NCI-H128 (cell line): ENCODE data around the gene MIB1.

Experiments
- DNase-seq: peaks from one replicate; lab custom pipeline; 2025; ENCODE audit not compliant: unreplicated experiment; lab: John Stamatoyannopoulos, UW

The MIB1 gene

DNA sequence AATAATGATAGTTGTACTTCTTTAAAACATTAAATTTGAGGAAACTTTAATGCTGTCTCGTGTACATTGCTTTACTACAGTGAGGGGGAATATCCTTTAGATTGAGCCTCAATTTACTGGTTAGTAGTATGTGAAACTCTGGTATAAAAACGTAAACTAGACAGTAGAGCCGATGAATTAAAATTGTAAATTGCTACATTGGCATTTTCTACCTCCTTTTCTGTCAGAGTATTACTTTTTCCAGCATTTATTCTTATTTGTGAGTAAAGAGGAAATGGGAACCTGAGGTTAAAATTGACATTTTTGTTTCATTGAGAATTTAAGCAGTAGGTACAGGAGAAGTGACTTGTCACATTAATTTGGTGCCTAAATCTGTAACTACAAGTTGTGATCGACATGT, 128.2 kb downstream of the MIB1 start:
- DNase-seq: no peak

DNA sequence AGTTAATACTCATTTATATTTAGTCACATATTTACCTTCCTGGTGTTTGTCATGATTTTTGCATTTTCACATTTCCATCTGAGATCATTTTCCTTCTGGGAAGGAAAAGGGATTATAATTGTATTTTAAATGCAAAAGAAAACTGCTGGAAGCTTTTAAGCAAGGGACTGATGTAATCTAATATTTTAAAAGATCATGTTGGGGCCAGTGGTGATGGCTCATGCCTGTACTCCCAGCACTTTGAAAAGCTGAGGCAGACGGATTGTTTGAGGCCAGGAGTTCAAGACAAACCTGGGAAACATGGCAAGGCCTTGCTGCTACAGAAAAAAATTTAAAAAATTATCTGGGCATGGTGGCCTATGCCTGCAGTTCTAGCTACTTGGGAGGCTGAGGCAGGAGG, 149.0 kb downstream of the MIB1 start:
- no peak for DNase-seq

DNA sequence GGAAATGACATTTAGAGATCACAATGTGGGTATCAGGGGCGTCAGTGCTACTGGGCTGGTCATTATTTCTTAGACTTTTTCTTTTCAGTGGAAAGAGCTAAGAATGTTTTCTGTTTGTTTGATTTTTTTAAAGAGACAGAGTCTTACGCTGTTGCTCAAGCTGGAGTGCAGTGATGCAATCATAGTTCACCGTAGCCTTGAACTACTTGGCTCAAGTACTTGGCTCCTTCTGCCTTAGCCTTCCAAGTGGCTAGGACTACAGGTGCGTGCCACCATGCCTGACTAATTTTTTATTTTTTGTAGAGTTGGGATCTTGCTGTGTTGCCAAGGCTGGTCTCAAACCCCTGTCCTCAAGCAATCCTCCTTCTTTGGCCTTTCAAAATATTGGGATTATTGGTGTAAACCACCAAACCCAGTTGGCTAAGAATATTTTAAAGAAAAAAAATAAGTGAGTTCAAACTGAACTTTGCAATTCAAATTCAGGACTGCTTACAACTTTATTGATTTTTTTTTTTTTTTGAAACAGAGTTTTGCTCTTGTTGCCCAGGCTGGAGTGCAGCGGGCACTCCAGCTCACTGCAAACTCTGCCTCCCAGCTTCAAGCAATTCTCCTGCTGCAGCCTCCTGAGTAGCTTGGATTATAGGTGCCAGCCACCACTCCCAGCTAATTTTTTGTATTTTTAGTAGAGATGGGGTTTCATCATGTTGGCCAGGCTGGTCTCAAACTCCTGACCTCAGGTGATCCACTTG, 154.2 kb downstream of the MIB1 start:
- no peak for DNase-seq

DNA sequence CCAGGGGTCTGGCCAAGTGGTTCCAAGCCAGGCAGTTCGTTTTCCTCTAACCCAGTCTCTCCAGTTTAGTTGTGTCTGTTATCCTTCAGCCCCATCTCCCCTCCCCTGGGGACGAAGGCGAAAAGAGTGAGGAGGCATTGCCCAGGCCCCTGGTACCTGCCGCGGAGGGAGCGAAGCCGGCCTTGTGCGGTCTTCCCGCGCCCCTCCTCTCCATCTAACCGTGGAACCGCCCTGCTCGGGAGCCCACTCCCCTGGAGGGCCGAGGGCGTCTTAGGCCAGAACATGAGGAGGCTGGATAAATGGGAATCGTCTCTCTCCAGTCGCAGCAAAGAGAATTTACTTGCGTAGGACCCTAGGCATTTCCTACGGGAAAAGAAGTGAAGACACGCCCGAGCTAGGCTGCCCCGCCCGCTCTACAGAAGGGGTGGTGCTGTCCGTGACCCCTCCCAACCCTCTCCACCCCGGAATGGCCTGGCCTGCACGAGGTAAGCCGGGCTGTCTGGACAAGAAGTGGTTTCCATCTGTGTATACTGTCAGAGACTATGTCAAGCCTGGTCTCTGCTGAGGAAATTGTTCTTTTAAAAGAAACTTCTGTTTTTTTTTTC, 156.2 kb downstream of the MIB1 start:
- no peak for DNase-seq

DNA sequence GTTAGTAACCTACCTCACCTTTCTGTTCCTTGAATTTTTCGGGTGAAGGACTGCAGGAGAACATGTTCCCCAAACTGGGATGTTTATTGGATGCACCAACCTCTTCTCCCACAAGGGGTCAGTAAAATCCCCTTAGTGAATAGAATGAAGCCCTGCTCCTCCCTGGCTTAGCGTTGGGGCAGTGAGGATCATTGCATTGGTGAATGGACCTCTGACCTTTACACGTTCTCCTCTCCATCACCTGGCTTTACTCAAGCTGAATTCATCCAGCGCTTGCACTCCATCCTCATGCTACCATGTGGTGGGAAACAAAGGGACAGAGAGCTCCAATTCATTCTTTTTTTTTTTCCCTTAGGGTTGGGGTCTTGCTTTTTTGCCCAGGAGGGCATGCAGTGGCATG, 157.2 kb downstream of the MIB1 start:
- DNase-seq: no peak

DNA sequence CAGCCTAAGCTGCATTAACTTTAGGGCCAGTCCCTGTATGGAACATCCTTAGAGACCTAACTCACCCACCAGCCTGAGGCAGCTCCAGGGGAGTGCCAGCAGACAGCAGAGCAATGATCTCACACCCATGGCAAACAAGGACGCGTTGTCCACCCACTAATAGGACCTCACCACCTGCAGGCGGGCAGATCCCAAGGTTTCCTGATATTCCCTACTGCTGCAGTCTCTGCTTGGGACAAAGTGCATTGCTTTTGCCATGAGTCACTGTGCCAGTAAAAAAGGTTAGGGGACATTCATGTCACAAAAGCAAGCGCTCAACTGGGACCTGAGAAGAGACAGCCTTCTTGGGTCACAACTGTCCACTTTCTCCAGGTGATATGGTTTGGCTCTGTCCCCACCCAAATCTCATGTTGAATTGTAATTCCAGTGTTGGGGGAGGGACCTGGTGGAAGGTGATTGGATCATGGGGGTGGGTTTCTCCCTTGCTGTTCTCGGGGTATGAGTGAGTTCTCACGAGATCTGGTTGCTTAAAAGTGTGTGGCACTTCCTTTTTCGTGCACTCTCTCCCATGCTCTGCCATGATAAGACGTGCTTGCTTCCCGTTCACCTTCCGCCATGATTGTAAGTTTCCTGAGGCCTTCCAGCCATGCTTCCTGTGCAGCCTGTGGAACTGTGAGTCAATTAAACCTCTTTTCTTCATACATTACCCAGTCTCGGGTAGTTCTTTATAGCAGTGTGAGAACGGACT, 160.2 kb downstream of the MIB1 start:
- DNase-seq: no peak

DNA sequence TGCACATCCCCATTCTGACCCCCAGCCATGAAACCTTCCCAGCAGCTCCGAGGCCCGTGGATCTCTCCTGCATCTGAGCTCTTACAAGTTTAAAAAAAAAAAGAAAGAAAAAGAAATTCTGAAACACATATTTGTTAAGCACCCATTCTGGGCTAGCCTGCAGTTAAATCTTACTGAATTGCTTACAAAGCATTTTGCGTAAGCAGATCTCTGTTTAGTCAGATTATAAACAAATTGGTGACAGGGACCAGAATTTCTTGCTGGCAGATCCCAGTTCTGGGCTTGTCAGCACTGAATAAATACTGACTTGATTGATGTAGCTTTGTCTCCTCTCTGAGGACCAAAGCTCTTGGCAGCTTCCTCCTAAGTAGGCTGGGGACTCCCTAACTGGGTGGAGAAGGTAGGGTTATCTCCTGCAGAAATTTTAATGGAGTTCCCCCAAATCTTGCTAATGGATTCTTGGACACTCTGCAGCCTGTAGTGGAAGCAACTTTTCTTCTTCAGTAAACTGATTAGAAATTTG, 160.9 kb downstream of the MIB1 start:
- DNase-seq: no peak

DNA sequence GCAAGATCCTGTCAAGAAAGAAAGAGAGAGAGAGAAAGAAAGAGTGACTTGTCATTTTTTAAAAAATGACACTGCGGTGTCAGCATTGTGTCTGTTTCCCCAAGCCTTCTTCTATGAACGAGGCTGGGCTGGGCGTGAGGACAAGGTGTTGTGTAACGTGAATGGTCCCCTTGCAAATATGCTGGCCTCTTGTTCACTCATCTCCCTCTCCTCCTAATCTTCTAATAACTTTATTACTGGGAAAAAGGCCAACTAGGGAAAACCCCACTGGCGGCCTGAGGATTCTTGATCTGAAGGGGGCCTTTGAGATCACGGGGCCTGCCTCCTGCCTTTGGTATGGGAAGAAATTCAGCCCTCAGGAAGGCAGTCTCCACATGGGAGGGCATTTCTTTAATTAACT, 163.1 kb downstream of the MIB1 start:
- no peak for DNase-seq

DNA sequence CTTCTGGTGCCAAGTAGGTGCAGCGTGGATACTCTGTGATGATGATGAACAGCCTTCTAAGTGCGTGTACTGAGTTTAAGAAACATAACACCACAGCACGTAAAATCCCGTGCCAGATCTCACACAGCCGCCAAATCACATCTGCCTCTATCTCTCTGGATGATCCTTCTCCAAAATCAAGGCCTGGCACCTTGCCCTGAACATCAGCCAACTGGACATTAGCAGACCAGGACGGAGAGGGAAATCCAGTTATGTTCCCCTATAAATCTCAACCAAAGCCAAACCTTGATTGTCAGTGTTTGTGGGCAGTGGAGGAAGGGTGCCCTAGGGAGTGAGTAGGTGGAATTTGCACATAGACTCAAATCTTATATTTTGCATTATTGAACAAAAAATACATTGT, 164.3 kb downstream of the MIB1 start:
- DNase-seq: no peak

DNA sequence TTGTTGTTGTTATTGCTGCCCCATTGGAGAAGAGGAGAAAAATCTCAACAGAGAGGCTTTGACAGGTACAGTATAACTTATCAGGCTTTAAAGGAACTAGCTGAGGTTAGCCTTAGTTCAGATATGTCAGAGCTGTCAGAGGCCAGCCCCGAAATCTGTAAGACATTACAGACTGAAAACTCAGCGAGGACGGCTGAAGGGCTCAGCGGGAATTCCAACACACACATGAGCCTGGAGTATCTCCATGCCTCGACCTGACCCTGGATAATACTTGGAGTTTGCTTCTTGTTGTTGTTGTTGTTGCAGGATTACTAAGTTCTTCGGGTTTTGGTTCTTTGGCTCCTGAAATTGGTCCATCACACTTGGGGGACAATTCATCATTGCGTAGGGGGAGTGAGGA, 166.9 kb downstream of the MIB1 start:
- DNase-seq: no peak

DNA sequence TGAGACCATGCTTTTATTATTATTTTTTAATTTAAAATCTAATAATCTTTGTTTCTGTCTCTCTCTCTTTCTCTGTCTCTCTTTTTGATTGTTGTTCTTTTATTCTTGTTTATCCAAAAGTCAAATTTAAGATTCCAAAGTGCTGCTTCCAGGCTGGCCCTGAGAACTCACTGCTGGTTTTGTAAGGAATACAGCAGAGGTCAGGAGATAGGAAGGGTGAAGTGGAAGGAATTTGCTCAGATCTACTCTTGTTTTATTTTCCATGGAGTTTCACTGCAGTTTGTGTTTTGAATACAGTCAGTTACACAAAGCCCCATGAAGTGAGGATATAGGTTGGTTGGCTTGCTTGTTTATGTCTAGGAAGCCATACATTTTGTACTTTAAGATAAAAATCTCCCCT, 168.1 kb downstream of the MIB1 start:
- no peak for DNase-seq

DNA sequence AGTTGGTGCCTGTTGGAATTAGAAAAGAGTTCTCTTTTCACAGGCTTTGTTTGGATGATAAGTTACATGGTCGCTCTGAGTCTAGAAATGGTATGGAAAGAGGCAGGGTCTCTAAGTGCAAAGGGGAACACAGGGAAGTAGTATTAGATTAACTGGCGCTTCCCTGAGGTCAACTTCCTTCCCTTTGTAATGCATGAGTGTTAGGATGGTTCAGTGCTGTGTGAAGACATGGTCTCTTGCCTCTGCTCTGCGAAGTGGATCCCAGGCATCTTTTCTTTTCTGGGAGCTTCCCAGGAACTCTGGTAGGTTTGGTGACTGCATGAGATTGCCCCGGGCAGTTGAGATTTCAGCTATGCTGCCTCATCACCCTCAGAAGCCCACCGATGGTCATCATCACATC, 170.3 kb downstream of the MIB1 start:
- no peak for DNase-seq

DNA sequence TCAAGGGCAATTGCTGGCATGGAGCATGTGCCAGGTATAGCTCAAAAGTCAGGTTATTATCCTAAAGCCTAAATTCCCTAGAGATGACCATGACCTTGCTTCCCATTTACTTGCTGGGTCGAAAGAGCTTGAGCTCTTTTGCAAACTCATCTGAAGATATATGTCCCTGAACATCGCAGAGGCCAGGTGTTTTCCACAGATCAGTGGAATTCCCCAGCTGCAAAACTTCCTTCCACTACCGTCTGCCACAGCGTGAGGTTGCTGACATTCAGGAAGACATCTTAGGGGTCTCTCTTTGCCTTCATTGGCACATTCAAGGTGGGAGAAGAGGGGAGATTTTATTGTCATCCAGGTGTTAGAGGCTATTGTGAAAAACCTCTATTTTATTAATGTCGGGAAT, 171.0 kb downstream of the MIB1 start:
- no peak for DNase-seq

DNA sequence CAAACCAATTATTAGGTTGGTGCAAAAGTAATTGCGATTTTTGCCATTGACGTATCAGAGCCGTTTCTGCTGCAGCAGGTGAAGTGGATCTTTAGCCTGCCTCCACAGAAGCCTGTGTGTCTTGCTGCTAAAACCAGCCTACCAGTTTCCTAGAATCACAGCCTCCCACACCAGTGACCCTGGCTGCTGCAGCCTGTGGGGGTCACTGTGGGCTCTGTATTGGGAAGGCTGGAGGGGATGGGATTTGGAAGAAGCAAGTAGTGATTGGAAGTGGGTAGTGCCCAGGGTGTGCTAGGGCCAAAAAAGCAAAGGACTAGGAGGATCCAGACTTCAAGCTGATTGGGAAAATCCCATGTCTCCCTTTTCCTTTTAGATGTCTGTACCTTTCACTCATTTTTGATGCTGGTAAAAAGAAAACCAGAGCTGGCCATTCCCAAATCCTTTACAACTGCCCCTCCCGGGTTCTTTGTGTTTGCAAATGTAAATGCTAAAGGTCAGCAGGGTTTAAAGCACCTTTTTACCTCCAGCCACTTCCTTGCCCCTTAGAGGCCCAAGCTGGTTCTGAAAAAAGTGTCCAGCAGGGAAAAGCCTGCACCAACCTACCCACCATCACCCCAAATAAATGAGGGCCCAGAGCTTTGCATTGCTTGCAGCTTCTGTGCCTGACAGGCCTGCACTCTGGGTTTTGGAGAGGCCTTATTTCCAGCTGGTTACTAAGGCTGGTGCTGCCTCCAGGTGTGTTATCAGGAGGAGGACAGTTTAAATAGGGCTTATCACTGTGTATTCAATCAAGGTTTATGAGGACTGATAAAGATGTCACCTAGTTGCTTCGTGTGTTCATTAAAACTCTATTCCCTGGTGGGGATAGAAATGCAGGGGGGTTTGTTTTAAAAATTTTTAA, 172.0 kb downstream of the MIB1 start:
- no peak for DNase-seq

DNA sequence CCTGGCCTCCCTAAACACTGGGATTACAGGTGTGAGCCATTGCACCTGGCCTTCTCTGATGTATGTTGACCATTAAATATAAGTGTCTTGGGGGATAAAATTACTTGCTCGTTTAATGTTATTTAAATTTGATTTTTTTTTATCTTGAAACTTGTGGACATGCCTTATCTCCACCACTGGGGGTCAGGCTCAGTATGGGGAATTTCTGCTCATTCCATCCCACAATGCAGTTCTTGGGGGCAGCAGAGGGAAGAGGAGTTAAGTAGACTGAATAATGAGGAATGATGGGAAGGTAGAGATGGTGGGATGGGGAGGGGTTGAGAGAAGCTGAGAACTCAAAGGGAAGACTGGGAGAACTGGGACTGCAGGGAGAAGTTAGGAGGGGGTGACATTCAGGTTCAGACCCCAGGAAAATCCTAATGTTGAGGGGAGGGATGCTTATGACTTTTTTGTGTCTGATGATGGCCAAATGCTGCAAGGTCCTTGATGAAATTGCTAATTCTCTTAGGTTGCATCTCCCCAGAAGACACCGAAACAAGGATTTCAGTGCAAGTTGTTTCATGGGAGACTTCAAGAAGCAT, 174.2 kb downstream of the MIB1 start:
- no peak for DNase-seq

DNA sequence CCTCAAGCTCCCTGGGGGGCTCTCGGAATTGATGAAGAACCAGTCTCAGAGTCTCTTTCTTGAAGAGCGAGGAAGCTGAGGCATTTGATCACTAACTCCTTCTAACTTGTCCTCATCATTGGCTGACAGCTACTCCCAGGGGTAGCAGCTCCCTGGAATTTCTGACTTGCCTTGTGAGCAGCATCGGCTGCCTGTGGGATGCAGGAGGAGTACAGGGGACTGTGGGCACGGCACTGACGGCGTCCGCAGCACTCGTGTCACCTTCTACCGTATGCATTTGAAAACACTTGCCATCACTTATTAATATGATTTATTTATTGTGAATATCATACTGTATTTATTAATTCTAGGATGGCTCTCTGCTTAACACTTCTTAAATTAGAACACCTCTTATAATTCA, 175.0 kb downstream of the MIB1 start:
- no peak for DNase-seq

DNA sequence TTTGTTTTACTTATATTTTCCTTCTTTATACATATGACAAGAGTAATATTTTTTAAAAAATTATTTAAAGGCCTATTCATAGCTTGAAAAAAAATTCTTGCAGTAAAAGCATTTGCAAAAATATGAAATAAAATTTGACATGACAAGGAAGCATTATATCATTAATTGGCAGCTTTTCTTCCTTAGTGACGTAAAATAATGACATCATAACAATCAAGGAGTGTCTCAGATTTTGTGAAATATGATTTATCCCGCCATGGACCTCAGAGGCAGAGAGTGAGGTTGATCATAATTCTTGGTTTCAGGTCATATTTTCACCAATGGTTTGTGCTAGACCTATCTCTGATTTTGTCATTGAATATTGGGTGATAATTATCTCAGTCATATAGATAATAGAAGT, 176.0 kb downstream of the MIB1 start:
- no peak for DNase-seq

DNA sequence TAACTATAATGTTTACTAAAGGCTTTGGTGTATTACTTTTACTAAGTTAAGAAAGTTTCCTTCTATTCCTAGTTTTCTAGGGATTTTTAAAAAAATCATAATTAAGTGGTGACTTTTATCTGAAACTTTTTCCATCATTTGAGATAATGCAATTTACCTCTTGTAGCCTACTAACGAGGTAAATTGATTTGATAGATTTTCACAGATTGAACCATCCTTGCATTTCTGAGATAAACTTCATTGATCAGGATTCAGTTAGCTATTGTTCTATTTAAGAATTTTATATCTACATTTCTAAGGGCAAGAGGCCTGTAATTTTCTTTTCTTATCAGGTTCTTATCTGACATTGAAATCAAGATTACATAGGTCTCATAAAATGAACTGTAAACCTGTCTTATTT, 178.1 kb downstream of the MIB1 start:
- no peak for DNase-seq
